DND-41 (cell line): Measurements from ENCODE around the gene TAS2R1.
"Not testable (repeated sequence)": the region's sequence is repeated elsewhere in the genome, so short reads cannot be mapped to it uniquely, and the experiment has no call there.

ENCODE experiments used
- ATAC-seq: fragments of 200-7000 bp; cut with Tn5 transposase; 3 replicates; pipeline ENCODE4 v1.9.1; 2021; ENCODE audit warnings: low read depth; ENCODE audit not compliant: insufficient read depth
- DNase-seq: peaks from one replicate; pipeline ENCODE4 v3.0.0-alpha.2; 2020
- H2AFZ ChIP-seq: 2 replicates; pipeline ENCODE4 v1.6.0; 2012; ENCODE audit warnings: low read depth, low read length
- H3K27ac ChIP-seq: 2 replicates; pipeline ENCODE4 v1.5.1; 2012; ENCODE audit warnings: low read length, inconsistent platforms
- H3K27me3 ChIP-seq: fragments of 200-600 bp; sonication (generic); 2 replicates; pipeline ENCODE4 v1.6.0; 2012; ENCODE audit warnings: low read length, mild to moderate bottlenecking, inconsistent platforms; ENCODE audit not compliant: insufficient read depth, poor library complexity
- H3K36me3 ChIP-seq: 2 replicates; pipeline ENCODE4 v1.5.1; 2012; ENCODE audit warnings: low read length, inconsistent platforms; ENCODE audit not compliant: insufficient read depth
- H3K4me1 ChIP-seq: 2 replicates; pipeline ENCODE4 v1.5.1; 2012; ENCODE audit warnings: mild to moderate bottlenecking, low read length; ENCODE audit not compliant: insufficient read depth
- H3K4me2 ChIP-seq: 2 replicates; pipeline ENCODE4 v1.6.0; 2012; ENCODE audit warnings: mild to moderate bottlenecking, moderate library complexity, low read length, inconsistent platforms; ENCODE audit not compliant: insufficient read depth
- H3K4me3 ChIP-seq, 2 experiments: fragments of 200-600 bp in 1 of 2; shearing (Covaris generic) in 1 of 2; 2 replicates each; pipeline ENCODE4 v1.5.1; 2012 to 2016; ENCODE audit warnings: inconsistent platforms in 2 of 2, low read length in 2 of 2, mild to moderate bottlenecking in 2 of 2, low read depth in 1 of 2, moderate library complexity in 1 of 2
- H3K79me2 ChIP-seq: 2 replicates; pipeline ENCODE4 v1.6.0; 2012; ENCODE audit warnings: low read length, inconsistent platforms; ENCODE audit not compliant: insufficient read depth
- H3K9ac ChIP-seq: 2 replicates; pipeline ENCODE4 v1.6.0; 2012; ENCODE audit warnings: low read depth, mild to moderate bottlenecking, inconsistent platforms, low read length, moderate library complexity
- H3K9me3 ChIP-seq: 2 replicates; pipeline ENCODE4 v1.5.1; 2012; ENCODE audit warnings: low read length, moderate library complexity, mild to moderate bottlenecking, inconsistent platforms; ENCODE audit not compliant: insufficient read depth, severe bottlenecking
- H4K20me1 ChIP-seq: 2 replicates; pipeline ENCODE4 v1.6.0; 2012; ENCODE audit warnings: low read length; ENCODE audit not compliant: insufficient read depth
- CTCF ChIP-seq: IDR thresholded peaks from 2 replicates; pipeline ENCODE4 v1.5.1; 2012; ENCODE audit warnings: borderline replicate concordance, low read length, moderate library complexity, mild to moderate bottlenecking; ENCODE audit not compliant: poor library complexity, severe bottlenecking; ENCODE audit errors: extremely low read depth
- EZH2 ChIP-seq: IDR thresholded peaks from 3 replicates; pipeline ENCODE4 v1.6.1; 2012; ENCODE audit warnings: borderline replicate concordance, low read depth, mild to moderate bottlenecking, moderate library complexity, low read length, inconsistent platforms; ENCODE audit not compliant: severe bottlenecking

Gene TAS2R1

DNA sequence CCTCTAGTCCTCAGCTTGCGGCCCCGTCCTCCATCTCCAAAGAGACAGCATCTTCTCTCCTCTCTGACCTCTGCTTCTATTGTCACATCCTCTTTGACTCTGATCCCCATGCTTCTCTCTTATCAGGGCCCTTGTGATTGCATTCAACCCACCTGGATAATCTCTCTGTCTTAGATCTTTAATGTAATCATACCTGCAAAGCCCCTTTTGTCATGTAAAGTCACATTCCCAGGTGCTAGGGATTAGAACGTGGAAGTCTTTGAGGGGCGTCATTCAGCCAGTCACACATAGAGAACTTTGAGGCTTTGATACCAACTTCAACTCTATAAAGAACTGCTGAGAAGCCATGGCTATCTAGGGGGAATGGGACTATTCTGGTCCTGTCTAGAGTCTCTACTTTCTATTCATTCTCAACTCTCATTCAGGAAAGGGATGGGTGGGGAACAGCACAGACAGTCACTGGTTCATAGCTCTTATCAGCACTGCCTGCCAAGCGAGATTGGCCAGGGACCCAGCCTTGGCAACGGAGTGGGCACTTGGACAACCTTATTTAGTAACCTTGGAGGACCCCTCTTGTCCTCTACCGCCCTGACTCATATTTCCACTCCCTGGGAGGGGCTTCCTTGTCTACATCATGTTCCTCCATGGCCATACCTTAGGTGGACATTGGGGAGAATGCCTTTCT is 29.0 kb downstream of the TAS2R1 start:
- no peaks in the 10 kb centered on the region for H3K79me2 ChIP-seq
- TF ChIP-seq CTCF (no peak), EZH2 (no peak)
- H2AFZ ChIP-seq, result no peak overlapping the region

DNA sequence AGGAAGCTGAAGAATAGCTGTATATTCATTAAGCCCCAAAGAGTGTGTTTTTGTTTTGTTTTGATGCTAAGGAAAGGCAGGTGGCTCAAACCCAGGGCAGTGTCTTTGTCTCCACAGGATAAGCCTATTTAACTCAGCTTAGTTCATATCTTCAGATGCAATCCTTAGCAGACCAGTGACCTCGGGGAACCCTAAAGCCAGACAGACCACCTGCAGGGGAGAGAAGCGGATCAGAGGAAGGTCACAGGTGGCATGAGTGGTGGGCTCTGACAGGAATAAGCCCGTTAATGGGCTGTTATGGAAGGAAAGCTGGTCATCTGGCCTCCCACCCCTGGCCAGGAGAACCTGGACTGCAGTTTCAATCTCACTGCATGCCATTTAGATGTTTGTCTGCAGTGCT is 30.8 kb downstream of the TAS2R1 start:
- Histone ChIP-seq H3K4me1 (no peaks in the 10 kb centered on the region), H3K27ac (no peak overlapping the region), H3K9me3 (no peaks in the 10 kb centered on the region), H3K36me3 (no peaks in the 10 kb centered on the region), H3K4me2 (no peak overlapping the region), H3K9ac (no peak overlapping the region), H3K4me3 (no peak overlapping the region), H3K27me3 (peaks cover 15% of the 10 kb centered on the region), H4K20me1 (no peaks in the 10 kb centered on the region), H3K79me2 (no peaks in the 10 kb centered on the region), H2AFZ (no peak overlapping the region)
- ATAC-seq (no peak), DNase-seq (no peak)
- TF ChIP-seq CTCF (no peak), EZH2 (no peak)

More for the DNA sequence above, 29.0 kb downstream of the TAS2R1 start:
- Histone ChIP-seq H3K4me2 (no peak overlapping the region), H3K27ac (no peak overlapping the region), H3K9me3 (no peaks in the 10 kb centered on the region), H3K9ac (no peak overlapping the region), H3K4me3 (no peak overlapping the region), H4K20me1 (no peaks in the 10 kb centered on the region), H3K36me3 (no peaks in the 10 kb centered on the region), H3K4me1 (no peaks in the 10 kb centered on the region), H3K27me3 (peaks cover 13% of the 10 kb centered on the region)
- no peak for DNase-seq
- no peak for ATAC-seq

GRCh38 chr5:9598329-9598728 is 31.8 kb downstream of the TAS2R1 start:
- H3K27ac ChIP-seq, H3K4me2 ChIP-seq, H3K9me3 ChIP-seq, H4K20me1 ChIP-seq, H3K36me3 ChIP-seq, ATAC-seq, H3K79me2 ChIP-seq, H3K4me3 ChIP-seq, H2AFZ ChIP-seq, H3K4me1 ChIP-seq, DNase-seq, H3K9ac ChIP-seq: not testable (repeated sequence)
- H3K27me3 ChIP-seq, result peaks cover 15% of the 10 kb centered on the region

GRCh38 chr5:9597322-9597721 is 32.8 kb downstream of the TAS2R1 start:
- H3K4me1 ChIP-seq, H3K9ac ChIP-seq, H2AFZ ChIP-seq, ATAC-seq, H3K27ac ChIP-seq, H3K4me2 ChIP-seq, H4K20me1 ChIP-seq, H3K36me3 ChIP-seq, H3K9me3 ChIP-seq, H3K4me3 ChIP-seq, DNase-seq, H3K79me2 ChIP-seq: not testable (repeated sequence)
- peaks cover 15% of the 10 kb centered on the region for H3K27me3 ChIP-seq
